GM21515 (cell line): ENCODE measurements around the gene TMEM107.

ENCODE experiments used
- ATAC-seq: cut with Tn5 transposase; IDR thresholded peaks from one replicate; pipeline ENCODE4 v1.9.1; 2021; ENCODE audit not compliant: unreplicated experiment

The TMEM107 gene

DNA sequence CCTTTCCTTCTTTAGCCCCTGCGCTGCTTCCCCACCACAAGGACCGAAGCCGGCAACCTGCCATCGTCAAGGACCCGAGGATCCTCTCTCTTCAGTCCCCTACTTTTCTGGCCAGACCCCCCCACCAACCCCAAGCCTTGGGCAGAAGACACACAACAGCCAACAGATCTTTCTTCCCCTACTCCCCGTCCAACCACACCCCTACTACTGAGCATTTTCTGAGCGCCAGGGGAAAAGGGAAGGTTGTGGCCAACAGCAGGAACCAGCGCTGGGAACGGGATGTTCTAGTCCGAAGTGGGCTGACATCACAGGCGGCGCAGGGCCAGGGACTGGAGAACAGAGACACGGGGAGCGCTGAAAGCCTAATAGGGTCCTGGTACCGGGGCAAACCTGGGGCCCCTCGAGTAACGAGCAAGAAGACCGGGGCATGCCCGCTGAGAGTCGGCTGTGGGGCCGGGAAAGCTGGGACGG, 24.5 kb downstream of the TMEM107 start:
- ATAC-seq: no peak

DNA sequence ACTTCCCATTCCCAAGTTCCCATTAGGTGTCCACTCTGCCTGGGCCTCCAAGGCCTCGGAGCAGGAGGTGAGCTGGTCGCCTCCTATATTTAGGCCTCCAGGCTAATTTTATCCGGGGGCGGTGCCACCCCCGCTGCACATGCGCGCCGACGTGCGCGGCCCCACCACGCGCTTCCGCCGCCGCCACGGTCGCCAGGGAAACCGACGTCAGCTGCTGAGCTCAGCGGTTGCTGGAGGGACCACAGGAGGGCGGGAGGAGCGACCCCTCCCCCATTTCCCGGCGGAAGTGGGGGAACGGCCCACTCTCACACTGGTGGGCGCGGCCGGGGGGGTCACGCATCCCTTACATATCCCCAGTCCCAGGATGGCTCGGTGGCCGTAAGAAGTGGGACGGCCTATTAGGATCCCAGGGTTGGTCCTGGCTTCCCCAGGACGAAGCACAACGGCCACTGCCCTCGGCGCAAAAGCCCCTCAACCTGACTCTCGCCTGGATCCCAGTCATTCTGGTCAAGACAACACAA, 25.0 kb downstream of the TMEM107 start:
- peak; percentile 44 for ATAC-seq

DNA sequence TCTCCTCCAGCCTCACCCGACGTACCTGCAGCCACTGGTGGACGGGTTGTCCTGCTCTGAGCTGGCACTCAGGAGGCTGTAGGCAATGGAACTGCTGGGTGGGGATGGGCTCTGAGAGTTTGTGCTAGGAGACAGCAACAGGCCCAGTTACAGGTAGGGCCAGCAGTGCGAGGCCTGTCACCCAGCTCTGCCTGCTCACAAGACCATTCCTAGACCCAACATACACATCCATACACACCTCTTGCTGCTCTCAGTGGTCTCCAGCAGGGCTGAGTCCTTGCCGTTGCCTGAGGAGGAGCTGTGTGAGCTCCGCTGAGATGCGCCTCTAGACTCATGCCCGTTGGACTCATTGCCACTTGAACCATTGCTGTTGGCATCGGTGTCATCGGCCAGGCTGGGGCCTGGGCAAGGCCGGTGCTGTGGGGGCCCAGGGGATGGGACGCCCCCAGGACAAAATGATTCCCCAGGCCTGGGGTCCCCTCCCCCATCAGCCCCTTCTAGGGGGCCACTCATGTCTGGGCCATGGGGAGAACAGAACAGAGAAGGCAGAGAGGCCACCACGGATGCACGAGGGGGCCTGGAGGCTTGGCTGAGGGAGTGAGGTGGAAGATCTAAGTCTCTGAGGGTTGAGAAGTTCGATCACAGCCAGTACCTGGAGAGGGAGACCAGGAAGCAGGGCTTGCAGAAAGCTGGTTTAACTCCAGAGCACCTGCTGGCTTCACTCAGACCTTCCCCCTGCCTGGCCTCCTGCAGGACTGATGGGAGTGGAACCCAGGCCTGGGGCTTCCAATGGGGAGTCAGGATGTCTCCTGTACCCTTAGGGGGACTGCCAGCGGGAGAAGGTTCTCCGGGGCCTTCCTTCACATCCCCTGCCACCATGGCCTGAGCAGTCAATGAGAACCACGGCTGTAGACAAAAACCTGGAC, 25.7 kb downstream of the TMEM107 start:
- no peak for ATAC-seq

DNA sequence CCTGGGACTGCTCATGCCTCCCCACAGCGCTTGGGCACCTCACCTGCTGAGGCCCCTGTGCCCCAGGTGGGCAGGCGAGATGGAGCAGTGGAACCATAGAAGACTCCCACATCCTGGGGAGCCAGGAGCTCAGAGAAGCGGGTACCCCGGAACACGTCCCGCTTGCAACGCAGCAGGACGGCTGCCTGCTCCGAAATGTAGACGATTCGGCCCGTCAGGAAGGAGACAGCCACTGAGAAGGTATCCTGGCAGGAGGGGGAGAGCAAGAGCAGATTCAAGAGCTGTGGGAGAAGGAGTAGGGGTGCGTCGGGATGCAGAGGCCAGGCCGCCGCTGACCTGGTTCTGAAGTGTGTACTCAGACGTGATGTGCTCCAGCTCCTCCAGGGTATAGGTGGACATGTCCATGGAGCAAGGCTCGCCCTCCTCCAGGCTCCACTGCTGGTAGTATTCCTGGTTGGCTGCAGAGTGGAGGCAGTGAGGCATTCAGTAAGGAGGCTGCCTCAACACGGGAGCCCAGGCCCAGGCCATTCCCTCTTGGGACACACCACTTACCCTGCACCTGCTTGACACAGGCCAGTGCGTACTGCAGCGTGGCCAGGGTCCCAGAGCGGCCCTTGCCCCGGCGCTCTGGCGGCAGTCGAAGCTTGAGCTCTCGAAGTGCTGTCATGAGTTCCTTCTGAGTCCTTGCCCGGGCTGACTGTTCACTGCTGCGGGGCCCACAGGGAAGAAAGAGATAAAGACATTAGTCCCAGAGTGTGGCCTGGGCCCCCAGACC, 26.6 kb downstream of the TMEM107 start:
- ATAC-seq: no peak

DNA sequence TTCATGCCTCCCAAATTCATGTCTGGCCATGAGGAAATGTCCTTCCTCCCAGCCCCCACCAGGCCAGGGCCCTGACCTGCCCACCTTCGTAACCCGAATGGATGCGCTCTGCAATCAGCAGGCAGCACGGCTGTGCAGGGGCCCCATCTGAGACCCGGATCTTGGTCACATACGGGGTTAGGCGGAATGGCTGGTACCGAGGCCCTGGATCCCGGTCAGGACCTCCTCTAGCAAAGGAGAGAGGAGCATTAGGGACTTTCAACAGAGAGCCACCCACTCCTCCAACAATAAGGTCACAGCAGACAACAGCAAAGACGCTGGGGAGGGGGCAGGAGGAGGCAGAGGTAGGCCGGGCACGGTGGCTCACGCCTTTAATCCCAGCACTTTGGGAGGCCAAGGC, 27.6 kb downstream of the TMEM107 start:
- no peak for ATAC-seq

DNA sequence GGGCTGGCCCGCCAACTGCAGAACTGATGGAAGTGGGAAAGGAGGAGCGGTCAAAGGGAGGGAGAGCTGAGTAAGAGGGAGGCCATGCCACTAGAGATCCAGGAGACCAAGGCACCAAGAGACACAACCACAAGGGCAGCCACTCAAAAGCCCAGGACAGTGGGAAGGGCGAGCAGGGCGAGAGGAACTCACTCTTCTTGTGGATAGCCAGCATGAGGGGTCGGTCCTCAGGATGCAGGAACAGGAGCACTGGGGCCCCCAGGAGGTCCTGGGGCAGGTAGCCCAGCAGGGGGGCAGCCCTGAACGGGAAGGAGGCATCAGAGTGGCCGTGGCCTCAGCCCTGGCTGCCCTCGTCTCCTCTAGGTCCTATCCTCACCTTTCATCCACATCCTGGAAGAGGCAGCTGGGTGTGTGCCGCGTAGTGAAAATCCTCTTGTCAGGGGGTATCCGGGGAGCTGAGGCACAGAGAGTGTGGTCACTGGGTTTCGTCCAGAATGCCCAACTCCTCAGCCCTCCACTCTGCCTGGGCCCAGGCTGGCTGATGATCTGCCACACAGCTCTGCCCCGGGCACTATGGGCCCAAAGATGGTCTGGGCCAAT, 28.3 kb downstream of the TMEM107 start:
- no peak for ATAC-seq

DNA sequence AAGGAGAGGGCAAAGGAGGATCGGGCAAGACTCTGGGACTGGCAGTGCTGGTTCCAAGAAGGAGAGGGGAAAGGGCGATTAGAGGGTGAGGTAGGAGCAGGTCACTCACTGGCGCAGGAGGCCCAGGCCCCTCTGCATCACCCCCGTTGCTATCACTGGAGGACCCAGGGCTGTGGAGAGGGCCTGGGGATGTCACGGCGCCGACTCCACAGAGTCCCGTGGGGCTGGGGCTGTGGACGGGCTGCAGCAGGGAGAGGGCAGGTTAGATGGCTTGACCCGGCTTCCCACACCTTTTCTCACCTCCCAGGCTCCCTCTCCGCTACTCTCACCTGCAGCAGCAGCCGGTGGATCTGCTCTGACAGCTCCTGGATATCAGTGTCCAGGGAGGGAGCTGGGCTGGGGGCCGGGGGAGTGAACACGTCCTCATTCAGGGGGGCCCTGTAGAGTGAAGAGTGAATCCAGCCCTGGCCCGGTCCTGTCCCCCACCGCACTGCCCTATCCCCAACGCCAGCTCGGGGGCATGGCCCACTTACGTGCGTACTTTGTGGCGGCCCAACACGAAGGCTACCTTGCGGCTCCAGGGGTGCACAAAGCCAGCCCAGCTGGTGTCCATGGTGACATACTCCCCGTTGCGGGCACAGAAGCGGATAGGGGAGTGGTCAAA, 28.9 kb downstream of the TMEM107 start:
- no peak for ATAC-seq

DNA sequence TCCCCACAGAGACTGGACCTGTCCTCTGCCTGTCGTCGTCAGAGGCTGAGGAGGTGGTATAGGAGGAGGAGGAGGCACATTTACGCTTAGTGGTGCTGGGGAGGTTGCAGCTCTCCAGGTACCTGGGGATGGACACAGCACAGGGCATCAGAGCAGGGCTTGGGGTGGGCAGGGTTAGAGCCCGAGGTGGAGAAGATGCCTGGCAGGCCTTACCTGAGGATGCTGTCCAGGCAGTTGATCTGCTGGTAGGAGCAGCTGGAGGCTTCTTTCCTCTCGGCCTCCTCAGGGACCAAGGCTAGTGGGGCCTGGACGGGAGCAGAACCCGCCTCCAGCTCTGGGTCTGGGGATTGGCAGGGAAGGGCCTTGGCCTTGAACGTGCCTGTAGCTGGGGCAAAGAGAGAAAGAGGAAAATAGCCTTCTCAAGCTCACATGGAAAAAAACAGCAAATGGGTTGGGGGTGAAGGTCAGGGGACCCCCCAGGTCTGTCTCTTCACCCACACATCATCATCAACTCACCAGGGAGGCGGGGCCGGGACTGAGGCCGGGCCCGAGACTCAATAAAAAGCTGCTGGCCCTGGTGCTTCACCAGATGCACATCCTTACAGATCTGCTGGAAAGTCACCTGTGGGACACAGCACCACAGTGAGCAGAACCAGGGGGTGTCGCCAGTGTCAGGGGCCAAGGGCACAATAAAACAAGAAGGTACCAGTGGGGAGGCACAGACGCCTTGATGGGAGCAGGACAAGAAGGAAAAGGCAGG, 29.6 kb downstream of the TMEM107 start:
- no peak for ATAC-seq

DNA sequence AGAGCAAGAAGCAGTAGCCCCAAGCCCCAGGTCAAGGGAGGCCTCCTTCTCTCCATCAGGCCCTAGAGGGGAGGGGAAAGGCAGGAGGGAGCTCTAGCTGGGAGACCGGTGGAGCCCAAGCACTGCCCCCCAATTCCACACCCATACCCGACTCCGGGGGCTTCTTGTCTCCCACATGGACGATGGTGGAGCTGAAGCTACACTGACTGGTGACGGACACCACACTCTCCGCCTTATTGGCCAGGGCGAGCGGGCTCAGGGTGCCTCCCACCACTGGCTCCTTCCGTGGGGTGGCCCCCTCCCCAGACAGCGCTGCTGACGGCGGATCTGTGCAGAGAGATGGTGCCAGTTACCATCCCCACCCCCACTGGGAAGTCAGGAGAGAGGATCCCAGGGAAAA, 30.4 kb downstream of the TMEM107 start:
- no peak for ATAC-seq

DNA sequence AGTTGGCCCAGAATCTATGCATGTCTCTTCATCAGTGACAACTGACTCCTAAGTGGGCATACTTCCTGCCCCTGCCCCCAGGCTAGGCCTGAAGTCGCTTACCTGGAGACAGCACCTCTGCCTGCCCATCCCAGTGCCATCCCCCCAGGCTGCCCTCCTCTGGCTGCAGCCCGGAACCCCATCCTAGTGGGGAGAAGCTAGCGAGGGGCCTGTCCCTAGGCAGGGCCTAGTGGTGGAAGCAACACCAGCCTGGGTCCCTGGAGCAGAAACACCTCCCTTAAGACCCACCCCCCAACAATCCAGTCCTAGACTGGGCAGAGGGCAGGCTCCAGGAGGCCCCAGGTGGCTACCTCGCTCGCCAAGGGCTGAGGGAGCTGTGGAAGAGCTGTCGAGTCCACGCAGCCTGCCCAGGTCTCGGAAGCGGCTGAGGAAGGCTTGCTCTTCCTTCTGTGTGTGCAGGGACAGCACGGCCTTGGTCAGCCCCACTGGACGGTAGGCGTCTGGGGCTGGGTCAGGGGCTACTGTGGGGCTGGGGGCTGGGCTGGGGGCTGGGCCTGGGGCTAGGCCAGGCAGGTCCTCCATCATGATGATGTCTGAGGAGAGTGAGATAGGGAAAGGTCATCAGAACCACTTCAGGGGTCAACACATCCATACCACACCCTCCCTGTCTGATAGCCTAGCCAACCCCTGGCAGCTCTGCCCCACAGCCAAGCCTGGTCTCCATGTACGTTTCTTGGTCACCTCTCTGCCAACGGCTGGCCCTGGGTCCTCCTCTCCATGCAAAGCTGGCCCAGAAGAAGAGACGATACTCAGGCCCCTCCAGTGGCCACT, 31.6 kb downstream of the TMEM107 start:
- no peak for ATAC-seq

DNA sequence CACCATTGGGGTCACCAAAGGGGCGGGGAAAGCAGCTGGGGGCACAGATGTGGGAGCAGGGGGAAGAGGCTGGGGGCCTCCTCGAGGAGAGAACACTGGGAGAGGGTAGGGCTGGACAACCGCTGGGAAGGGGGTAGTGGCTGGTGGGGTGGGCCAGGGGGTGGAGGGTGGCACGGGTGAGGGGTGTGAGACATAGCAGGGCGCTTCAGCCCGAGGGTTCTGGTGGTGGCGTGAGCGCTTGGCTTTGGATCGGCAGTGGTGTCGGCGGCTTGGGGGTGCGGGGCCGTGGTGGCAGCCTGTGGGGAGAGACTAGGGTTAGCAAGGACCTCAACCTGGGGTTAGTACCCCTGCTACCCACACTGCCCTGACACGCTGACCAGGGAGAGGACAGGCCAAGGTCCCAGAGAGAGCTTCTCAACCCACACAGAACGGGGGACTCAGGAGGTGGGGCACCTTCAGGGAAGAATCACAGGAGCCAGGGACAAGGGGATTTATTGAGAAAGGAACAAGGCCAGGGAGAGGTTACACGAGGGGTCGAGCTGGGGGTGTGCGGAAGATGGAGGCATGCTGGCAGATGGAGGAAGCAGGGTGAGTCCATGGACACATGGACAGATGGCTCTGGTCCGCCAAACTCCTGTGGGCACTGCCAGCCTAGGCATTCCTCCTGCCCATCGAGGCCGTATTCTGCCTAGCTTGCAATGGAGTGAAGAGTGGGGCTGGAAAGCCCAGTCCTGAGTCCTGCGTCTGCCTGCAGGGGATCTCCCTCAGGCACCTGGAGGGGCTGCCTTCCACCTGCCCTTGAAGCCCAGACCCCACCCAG, 32.4 kb downstream of the TMEM107 start:
- no peak for ATAC-seq

DNA sequence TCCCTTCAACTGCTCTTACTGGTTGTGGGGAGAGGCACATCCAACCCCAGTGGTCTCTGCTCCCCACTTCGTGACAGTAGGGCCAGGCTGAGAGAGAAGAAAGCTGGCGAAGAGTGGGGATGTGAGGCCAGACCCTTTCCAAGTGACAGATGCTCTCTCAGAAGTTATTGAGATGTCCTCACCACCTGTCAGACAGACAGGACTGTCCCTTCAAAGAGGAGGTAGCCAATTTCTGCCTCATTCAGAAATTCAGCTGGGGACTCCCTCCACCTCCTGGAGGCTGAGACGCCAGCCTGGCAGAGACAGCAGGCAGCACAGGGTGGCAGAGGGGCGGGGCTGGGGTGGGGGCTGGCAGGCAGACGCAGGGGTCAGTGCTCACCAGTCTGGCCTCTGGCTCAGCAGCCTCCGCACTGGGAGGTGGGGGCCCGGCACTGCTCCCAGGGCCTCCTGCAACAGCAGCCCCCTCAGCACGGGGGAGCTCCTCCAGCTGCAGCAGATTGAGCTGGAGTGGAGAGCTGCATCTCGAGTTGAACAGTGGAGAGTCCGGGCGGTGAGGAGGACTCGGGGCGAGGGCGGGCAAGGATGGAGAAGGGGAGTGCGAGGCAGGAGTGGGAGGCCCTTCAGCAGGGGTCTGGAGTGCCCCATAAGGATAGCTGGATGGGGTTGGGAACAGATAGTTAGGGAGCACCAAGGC, 33.1 kb downstream of the TMEM107 start:
- ATAC-seq: no peak

DNA sequence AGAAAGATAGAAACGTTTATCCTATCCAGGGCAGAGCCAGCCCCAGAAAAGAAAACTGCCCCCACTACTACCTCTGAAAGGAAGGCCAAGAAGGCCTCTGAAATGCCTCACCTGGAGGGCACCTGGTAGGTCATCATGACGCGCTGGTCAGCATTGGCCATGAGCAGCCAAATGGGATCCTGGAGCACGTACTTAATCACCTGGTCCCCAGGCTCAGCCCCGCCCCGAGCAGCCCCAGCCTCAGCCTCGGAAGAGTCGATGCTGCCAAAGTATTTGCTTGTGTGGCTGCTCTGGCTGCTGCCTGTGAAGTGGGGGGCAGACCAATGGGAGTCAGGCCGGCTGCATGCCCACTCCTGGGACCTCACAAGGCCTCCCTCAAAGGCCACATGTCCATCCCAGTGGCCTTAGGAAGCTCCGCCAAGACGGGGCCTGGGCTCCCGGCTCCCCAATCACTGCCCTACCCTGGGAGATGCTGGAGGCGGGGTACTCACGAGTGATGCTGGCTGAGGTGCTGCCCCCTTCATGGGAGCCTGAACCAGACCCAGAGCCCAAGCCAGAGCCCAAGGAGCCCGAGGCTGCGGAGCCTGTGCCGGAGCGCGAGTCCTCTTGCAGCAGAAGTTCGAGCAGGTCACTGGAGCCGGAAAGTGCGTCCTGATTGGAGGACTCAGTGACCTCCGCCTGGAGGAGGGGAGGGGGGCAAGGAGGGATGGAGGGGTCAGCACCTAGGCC, 33.9 kb downstream of the TMEM107 start:
- ATAC-seq: no peak

DNA sequence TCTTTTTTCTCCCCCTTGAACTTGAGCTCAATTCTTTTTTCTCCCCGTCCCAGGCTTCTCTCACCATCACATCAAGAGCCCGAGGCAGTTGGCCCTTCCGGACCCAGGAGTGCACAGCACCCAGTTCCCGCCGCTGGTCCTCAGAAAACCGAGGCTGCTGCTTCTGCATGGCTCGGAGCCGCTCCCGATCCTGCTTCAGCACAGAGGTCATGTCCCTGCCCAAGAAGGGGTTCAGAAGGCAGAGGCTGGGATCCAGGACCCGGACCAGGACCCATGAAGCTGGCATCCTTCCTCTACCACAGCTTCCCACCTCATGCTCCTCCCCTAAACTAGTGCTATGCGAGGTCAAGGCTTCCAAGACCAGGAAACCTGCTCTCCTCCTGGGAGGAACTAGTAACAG, 34.4 kb downstream of the TMEM107 start:
- no peak for ATAC-seq

DNA sequence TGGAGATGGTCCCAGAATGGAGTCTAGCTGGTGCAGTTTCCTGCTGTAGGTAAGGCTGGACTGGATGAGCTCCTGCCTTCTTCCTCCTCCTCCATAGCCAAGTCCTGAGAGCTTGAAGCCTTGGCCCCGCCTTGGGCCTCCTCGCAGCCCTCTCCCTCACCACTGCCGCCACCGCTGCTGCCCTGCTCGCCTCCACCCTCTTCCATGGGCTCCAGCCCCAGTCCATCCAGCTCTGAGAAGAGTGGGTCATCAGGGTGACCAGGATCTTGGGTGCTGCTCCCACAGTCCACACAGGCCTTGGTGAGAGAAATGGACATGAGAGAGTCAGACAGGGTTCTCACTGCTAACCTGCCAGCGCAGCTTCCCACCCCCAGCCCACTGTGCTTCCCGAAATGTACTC, 35.1 kb downstream of the TMEM107 start:
- no peak for ATAC-seq

DNA sequence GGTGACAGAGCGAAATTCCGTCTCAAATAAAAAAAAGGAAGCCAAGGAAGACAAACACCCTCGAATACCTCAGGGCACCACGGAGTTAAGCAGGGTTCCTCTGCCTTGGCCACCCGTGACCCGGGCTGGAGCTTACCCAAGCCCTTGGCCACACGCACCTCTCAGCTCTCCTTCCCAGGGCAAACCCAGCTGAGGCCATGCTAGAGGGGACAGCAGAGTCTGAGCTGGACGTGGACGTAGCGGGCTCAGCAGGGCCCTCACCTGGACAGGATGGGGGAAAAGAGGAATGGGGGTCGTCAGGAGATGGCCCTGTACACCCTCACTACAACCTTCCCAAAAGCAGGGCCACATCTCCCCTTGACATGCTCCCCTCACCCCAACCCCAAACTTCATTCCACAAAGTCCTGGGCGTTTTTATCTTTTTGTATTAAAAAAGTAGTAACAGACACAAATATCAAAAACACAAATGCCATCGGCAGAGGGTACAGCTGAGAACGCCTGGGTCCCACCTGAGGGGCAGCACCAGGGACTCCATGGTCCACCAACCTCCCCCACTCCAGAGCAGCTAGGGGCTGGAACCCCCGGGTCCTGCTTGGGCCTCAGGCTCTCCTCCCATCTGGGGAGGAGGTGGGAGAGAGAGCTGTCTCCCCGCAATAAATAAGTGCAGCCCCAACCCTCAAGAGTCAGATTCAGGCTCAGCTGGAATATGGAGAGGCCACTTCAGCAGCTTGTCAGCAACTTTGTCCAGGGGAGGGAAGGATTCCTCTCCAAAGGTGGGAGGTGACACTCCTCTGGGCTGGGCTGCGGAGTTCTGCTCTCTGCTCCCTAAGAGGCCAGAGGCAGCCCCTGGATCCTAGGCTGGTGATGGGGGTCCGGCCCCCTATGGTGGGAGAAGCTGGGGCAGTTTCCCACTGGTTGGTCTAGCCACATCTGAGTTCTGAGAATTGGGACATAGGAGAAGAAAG, 35.8 kb downstream of the TMEM107 start:
- no peak for ATAC-seq
